NCI-H526 (cell line): ENCODE data around the gene PNMA8A.

Source experiments
- DNase-seq, 2 experiments: peaks; one replicate each; lab custom pipeline; 2025; lab: John Stamatoyannopoulos, UW

PNMA8A gene

GRCh38 chr19:46492841-46493235 is 21.5 kb upstream of the PNMA8A start:
- no peak for DNase-seq

- no peak for DNase-seq
Observed at GRCh38 chr19:46491975-46492682, 20.8 kb upstream of the PNMA8A start.

- DNase-seq, result no peak
Observed at GRCh38 chr19:46490774-46491173, 19.4 kb upstream of the PNMA8A start.

GRCh38 chr19:46489445-46490272 is 18.3 kb upstream of the PNMA8A start:
- peak in 1 of 2 experiments; percentile 36 for DNase-seq

GRCh38 chr19:46488551-46488950 is 17.2 kb upstream of the PNMA8A start:
- DNase-seq, result no peak

- peak; percentile 29 to 84 for DNase-seq
Observed at GRCh38 chr19:46487802-46488445, 16.6 kb upstream of the PNMA8A start.

- DNase-seq, result no peak
Observed at GRCh38 chr19:46487178-46487801, 15.9 kb upstream of the PNMA8A start.

GRCh38 chr19:46486358-46486757 is 15.0 kb upstream of the PNMA8A start:
- no peak for DNase-seq

GRCh38 chr19:46484656-46485055 is 13.3 kb upstream of the PNMA8A start:
- DNase-seq, result no peak

- no peak for DNase-seq
Observed at GRCh38 chr19:46482631-46483030, 11.3 kb upstream of the PNMA8A start.

GRCh38 chr19:46481947-46482346 is 10.6 kb upstream of the PNMA8A start:
- DNase-seq, result no peak

- DNase-seq, result no peak
Observed at GRCh38 chr19:46481223-46481848, 10.0 kb upstream of the PNMA8A start.

- DNase-seq, result no peak
Observed at GRCh38 chr19:46480415-46480814, 9.1 kb upstream of the PNMA8A start.

- no peak for DNase-seq
Observed at GRCh38 chr19:46478356-46478986, 7.1 kb upstream of the PNMA8A start.

- DNase-seq, result no peak
Observed at GRCh38 chr19:46475986-46476385, 4.6 kb upstream of the PNMA8A start.

GRCh38 chr19:46474211-46474610 is 2.8 kb upstream of the PNMA8A start:
- no peak for DNase-seq

- DNase-seq, result no peak
Observed at GRCh38 chr19:46472592-46472991, 1.2 kb upstream of the PNMA8A start.

GRCh38 chr19:46471811-46472543 is 614 bp upstream of the PNMA8A start:
- peak in 1 of 2 experiments; percentile 21 for DNase-seq

- DNase-seq, result no peak
Observed at GRCh38 chr19:46470376-46470775, 987 bp downstream of the PNMA8A start.

- no peak for DNase-seq
Observed at GRCh38 chr19:46469541-46470185, 1.7 kb downstream of the PNMA8A start.
